Measurements from ENCODE around the gene C2CD4D.

DNA sequence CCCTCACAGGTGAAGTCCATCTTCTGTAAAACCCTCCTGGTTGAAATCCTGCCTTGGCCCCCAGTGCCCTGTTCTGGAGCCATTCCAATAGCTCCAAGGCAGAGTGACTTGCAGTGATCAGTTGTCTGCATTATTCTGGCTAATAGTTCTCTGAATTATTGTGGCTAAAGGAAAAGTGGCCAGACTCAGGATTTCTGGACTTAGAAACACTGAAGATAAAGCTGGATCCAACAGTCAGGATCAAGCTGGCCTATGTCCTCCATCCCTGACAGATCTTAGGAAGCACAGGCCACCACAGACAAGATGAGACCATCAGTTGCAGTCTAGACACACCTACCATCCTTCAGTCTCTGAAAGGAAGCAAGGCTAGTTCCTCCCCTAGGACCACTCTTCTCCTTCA is 801 bp upstream of the C2CD4D start:
- TF ChIP-seq, protein P1, sequence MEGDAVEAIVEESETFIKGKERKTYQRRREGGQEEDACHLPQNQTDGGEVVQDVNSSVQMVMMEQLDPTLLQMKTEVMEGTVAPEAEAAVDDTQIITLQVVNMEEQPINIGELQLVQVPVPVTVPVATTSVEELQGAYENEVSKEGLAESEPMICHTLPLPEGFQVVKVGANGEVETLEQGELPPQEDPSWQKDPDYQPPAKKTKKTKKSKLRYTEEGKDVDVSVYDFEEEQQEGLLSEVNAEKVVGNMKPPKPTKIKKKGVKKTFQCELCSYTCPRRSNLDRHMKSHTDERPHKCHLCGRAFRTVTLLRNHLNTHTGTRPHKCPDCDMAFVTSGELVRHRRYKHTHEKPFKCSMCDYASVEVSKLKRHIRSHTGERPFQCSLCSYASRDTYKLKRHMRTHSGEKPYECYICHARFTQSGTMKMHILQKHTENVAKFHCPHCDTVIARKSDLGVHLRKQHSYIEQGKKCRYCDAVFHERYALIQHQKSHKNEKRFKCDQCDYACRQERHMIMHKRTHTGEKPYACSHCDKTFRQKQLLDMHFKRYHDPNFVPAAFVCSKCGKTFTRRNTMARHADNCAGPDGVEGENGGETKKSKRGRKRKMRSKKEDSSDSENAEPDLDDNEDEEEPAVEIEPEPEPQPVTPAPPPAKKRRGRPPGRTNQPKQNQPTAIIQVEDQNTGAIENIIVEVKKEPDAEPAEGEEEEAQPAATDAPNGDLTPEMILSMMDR (IDR thresholded peaks at IDR 0.05; ENCODE audit: insufficient read depth, low read length, poor library complexity, severe bottlenecking): no peak
- TF ChIP-seq EZH2phosphoT487 (conservative IDR thresholded peaks at IDR 0.05; ENCODE audit: low read length): no peak

Data from SU-DHL-6 (cell line).